Medulla oblongata (tissue), 1 donor: ENCODE data around the gene FRK.
"Not testable (repeated sequence)": the region's sequence is repeated elsewhere in the genome, so short reads cannot be mapped to it uniquely, and the experiment has no call there.

Experiments
- DNase-seq: peaks from one replicate; pipeline ENCODE4 v3.0.0-alpha.2; 2015; ENCODE audit errors: extremely low spot score

The FRK gene

GRCh38 chr6:115888687-115889470 is 171.8 kb downstream of the FRK start:
- not testable (repeated sequence) for DNase-seq

GRCh38 chr6:115887891-115888290 is 172.8 kb downstream of the FRK start:
- no peak for DNase-seq

GRCh38 chr6:115885636-115886366 is 174.9 kb downstream of the FRK start:
- no peak for DNase-seq

- DNase-seq: no peak
Measured at GRCh38 chr6:115882771-115883170, 177.9 kb downstream of the FRK start.

GRCh38 chr6:115882174-115882573 is 178.5 kb downstream of the FRK start:
- no peak for DNase-seq
